Panc1 (cell line): ENCODE results near the gene FTO.

Experiments used
- POLR2AphosphoS5 ChIP-seq: IDR thresholded peaks from 2 replicates; pipeline ENCODE4 v1.6.1; 2012; ENCODE audit warnings: mild to moderate bottlenecking, low read depth, low read length, moderate library complexity
- TCF7L2 ChIP-seq: IDR thresholded peaks from 2 replicates; pipeline ENCODE4 v1.6.1; 2011; ENCODE audit warnings: mild to moderate bottlenecking, low read depth, low read length, inconsistent platforms
- TF ChIP-seq, protein P1 (sequence below): fragments of 450-650 bp; IDR thresholded peaks from 2 replicates; pipeline ENCODE4 v1.5.1; 2017; ENCODE audit warnings: mild to moderate bottlenecking
- TF ChIP-seq, protein P2 (sequence below), 2 experiments: IDR thresholded peaks; 2 replicates each; pipeline ENCODE4 v1.6.1; 2011 to 2012; ENCODE audit warnings: low read depth in 2 of 2, control low read depth in 1 of 2, low read length in 1 of 2, mild to moderate bottlenecking in 1 of 2, moderate library complexity in 1 of 2; ENCODE audit not compliant: insufficient read depth in 1 of 2

DNA sequence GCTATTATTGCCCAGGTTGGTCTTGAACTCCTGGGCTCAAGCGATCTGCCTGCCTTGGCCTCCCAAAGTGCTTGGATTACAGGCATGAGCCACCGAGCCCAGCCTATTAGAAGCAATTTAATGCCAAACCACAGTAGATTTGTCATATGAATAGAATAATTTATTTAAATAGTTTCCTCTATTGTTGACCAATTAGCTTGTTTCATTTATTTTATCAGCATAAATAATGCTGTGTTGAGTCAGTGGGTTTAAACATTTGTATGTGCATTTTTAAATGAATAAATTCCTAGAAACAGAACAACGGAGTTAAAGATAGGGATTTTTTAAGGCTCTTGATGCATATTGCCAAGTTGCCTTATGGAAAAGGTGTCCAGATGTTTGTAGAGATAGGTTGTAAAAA is 26.7 kb downstream of the FTO start:
- TF ChIP-seq, protein P1, sequence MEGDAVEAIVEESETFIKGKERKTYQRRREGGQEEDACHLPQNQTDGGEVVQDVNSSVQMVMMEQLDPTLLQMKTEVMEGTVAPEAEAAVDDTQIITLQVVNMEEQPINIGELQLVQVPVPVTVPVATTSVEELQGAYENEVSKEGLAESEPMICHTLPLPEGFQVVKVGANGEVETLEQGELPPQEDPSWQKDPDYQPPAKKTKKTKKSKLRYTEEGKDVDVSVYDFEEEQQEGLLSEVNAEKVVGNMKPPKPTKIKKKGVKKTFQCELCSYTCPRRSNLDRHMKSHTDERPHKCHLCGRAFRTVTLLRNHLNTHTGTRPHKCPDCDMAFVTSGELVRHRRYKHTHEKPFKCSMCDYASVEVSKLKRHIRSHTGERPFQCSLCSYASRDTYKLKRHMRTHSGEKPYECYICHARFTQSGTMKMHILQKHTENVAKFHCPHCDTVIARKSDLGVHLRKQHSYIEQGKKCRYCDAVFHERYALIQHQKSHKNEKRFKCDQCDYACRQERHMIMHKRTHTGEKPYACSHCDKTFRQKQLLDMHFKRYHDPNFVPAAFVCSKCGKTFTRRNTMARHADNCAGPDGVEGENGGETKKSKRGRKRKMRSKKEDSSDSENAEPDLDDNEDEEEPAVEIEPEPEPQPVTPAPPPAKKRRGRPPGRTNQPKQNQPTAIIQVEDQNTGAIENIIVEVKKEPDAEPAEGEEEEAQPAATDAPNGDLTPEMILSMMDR = no peak
- TF ChIP-seq TCF7L2 = no peak
- TF ChIP-seq, protein P2, sequence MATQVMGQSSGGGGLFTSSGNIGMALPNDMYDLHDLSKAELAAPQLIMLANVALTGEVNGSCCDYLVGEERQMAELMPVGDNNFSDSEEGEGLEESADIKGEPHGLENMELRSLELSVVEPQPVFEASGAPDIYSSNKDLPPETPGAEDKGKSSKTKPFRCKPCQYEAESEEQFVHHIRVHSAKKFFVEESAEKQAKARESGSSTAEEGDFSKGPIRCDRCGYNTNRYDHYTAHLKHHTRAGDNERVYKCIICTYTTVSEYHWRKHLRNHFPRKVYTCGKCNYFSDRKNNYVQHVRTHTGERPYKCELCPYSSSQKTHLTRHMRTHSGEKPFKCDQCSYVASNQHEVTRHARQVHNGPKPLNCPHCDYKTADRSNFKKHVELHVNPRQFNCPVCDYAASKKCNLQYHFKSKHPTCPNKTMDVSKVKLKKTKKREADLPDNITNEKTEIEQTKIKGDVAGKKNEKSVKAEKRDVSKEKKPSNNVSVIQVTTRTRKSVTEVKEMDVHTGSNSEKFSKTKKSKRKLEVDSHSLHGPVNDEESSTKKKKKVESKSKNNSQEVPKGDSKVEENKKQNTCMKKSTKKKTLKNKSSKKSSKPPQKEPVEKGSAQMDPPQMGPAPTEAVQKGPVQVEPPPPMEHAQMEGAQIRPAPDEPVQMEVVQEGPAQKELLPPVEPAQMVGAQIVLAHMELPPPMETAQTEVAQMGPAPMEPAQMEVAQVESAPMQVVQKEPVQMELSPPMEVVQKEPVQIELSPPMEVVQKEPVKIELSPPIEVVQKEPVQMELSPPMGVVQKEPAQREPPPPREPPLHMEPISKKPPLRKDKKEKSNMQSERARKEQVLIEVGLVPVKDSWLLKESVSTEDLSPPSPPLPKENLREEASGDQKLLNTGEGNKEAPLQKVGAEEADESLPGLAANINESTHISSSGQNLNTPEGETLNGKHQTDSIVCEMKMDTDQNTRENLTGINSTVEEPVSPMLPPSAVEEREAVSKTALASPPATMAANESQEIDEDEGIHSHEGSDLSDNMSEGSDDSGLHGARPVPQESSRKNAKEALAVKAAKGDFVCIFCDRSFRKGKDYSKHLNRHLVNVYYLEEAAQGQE (IDR thresholded peaks at IDR 0.05; ENCODE audit: insufficient read depth in 1 of 2, low read depth in 2 of 2, low read length in 1 of 2) = no peak
- TF ChIP-seq POLR2AphosphoS5 = no peak
